Measurements from ENCODE around the gene IMPDH1. TPM values are rescaled to one million over a fixed set of nuclear protein-coding genes. Genes with fewer than 3 reads are reported as not detected.

IMPDH1 gene
- total and polyA plus RNA-seq, 9 of the 15 experiments (the other 6 are each of a cell fraction or from before 2014, with no cell fraction given), result 0.80 to 118 (median 64.3) TPM

DNA sequence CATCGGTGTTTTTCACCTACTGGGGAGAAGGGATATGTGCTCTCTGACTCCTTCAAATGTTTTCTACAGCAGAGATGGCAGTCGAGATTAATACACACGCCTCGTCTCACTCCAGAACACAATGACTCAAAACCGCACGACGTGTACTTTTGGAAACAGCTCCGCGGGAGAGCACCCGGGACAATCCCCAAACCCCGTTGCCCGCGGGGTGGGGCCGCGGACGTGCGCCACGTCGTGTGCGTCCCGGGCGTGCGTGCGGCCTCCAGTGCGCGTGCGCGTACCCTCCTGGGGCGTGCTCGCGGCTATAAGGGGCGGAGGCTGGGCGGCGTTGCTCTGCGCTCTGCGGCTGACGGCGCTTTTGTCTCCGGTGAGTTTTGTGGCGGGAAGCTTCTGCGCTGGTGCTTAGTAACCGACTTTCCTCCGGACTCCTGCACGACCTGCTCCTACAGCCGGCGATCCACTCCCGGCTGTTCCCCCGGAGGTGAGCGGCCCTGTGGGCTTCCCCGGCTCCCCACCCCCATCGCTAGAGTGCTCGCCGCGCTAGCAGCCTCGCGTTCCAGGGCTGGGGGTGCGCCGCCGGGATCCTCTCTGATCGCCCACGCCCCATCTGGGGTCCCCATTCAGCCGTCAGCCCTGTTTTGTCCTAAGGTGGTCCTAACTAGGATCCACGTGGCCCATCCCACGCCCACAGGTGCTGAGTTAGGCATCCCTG, 45.9 kb upstream of the IMPDH1 start, which contains the start of gene HILPDA (continued):
- TF ChIP-seq JUN (IDR thresholded peaks at IDR 0.05; ENCODE audit: borderline replicate concordance, low read depth, low read length) (peak; percentile 69; the same call in 1 of the 2 replicates), JUN (CRISPR knock-in tag; IDR thresholded peaks at IDR 0.05; ENCODE audit: borderline replicate concordance) (no peak), ILK (tag; IDR thresholded peaks at IDR 0.05; ENCODE audit: borderline replicate concordance, low read depth) (no peak), PHB2 (IDR thresholded peaks at IDR 0.05; ENCODE audit: low read depth) (no peak), NFXL1 (CRISPR knock-in tag; IDR thresholded peaks at IDR 0.05) (no peak), ZNF239 (CRISPR knock-in tag; IDR thresholded peaks at IDR 0.05) (no peak), ZNF12 (CRISPR knock-in tag; IDR thresholded peaks at IDR 0.05) (no peak; the same call in 1 of the 2 replicates), STAT5B (CRISPR knock-in tag; IDR thresholded peaks at IDR 0.05) (no peak), TOE1 (IDR thresholded peaks at IDR 0.05; ENCODE audit: borderline replicate concordance) (peak; percentile 54), TOE1 (CRISPR knock-in tag; IDR thresholded peaks at IDR 0.05; ENCODE audit: borderline replicate concordance, low read depth) (no peak), EWSR1 (IDR thresholded peaks at IDR 0.05; ENCODE audit: borderline replicate concordance, low read depth, partially characterized antibody) (no peak), ZNF436 (CRISPR knock-in tag; IDR thresholded peaks at IDR 0.05) (no peak), NR4A1 (CRISPR knock-in tag; IDR thresholded peaks at IDR 0.05) (peak; percentile 89; the same call in 1 of the 2 replicates), NR4A1 (tag; IDR thresholded peaks at IDR 0.05) (0 out of 2 replicates have a peak, but pooled peaks have one; percentile 22), FUS (optimal IDR thresholded peaks at IDR 0.05; ENCODE audit: low read depth, low read length) (no peak), TFAM (CRISPR knock-in tag; conservative IDR thresholded peaks at IDR 0.05) (no peak), TBL1XR1 (IDR thresholded peaks at IDR 0.05; ENCODE audit: low read length in 2 of 2) (peak in 1 of 2 experiments; percentile 68; a peak in 2 of 4 replicates), NR2C1 (IDR thresholded peaks at IDR 0.05) (no peak), NR2C1 (tag; IDR thresholded peaks at IDR 0.05) (no peak), PHF21A (IDR thresholded peaks at IDR 0.05; ENCODE audit: borderline replicate concordance, low read depth) (no peak), XRCC5 (IDR thresholded peaks at IDR 0.05; ENCODE audit: low read depth, low read length) (peak; percentile 50; the same call in 1 of the 2 replicates), ILF3 (IDR thresholded peaks at IDR 0.05; ENCODE audit: borderline replicate concordance) (no peak; the same call in 1 of the 2 replicates), TEAD1 (CRISPR knock-in tag; IDR thresholded peaks at IDR 0.05) (peak in 1 of 2 experiments; percentile 88; a peak in 2 of 4 replicates), ZKSCAN3 (CRISPR knock-in tag; IDR thresholded peaks at IDR 0.05) (no peak), ZNF644 (tag; IDR thresholded peaks at IDR 0.05; ENCODE audit: low read depth) (no peak)
- TF ChIP-seq, protein P1, sequence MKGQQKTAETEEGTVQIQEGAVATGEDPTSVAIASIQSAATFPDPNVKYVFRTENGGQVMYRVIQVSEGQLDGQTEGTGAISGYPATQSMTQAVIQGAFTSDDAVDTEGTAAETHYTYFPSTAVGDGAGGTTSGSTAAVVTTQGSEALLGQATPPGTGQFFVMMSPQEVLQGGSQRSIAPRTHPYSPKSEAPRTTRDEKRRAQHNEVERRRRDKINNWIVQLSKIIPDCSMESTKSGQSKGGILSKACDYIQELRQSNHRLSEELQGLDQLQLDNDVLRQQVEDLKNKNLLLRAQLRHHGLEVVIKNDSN (CRISPR knock-in tag; IDR thresholded peaks at IDR 0.05), result no peak; the same call in 1 of the 2 replicates
- TF ChIP-seq, protein P2, sequence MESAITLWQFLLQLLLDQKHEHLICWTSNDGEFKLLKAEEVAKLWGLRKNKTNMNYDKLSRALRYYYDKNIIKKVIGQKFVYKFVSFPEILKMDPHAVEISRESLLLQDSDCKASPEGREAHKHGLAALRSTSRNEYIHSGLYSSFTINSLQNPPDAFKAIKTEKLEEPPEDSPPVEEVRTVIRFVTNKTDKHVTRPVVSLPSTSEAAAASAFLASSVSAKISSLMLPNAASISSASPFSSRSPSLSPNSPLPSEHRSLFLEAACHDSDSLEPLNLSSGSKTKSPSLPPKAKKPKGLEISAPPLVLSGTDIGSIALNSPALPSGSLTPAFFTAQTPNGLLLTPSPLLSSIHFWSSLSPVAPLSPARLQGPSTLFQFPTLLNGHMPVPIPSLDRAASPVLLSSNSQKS (CRISPR knock-in tag; IDR thresholded peaks at IDR 0.05), result no peak
- TF ChIP-seq, protein P3, sequence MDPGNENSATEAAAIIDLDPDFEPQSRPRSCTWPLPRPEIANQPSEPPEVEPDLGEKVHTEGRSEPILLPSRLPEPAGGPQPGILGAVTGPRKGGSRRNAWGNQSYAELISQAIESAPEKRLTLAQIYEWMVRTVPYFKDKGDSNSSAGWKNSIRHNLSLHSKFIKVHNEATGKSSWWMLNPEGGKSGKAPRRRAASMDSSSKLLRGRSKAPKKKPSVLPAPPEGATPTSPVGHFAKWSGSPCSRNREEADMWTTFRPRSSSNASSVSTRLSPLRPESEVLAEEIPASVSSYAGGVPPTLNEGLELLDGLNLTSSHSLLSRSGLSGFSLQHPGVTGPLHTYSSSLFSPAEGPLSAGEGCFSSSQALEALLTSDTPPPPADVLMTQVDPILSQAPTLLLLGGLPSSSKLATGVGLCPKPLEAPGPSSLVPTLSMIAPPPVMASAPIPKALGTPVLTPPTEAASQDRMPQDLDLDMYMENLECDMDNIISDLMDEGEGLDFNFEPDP (CRISPR knock-in tag; IDR thresholded peaks at IDR 0.05), result no peak
